GM21723 (cell line): ENCODE data around the gene SRM.
"Not testable (repeated sequence)": the region's sequence is repeated elsewhere in the genome, so short reads cannot be mapped to it uniquely, and the experiment has no call there.

Source experiments
- ATAC-seq: cut with Tn5 transposase; IDR thresholded peaks from one replicate; pipeline ENCODE4 v1.9.1; 2021; ENCODE audit warnings: mild to moderate bottlenecking, moderate library complexity; ENCODE audit not compliant: unreplicated experiment

SRM gene

GRCh38 chr1:11023201-11023600 lies 36.6 kb downstream of the SRM start:
- no peak for ATAC-seq

GRCh38 chr1:11019971-11020370 lies 39.8 kb downstream of the SRM start:
- no peak for ATAC-seq

GRCh38 chr1:11019358-11019757 lies 40.5 kb downstream of the SRM start:
- not testable (repeated sequence) for ATAC-seq

GRCh38 chr1:11013160-11013531 lies 46.7 kb downstream of the SRM start:
- ATAC-seq = no peak

GRCh38 chr1:11012260-11013159 lies 47.3 kb downstream of the SRM start, which contains the start of gene TARDBP:
Gene TARDBP (plus strand): TSS chr1:11012654. CDS start chr1:11013728, 1,074 bp downstream.
- ATAC-seq = peak; percentile 88
